Measurements from ENCODE around the gene RNF138. TPM values are rescaled to one million over a fixed set of nuclear protein-coding genes. Genes with fewer than 3 reads are reported as not detected.

The RNF138 gene
- total and polyA plus RNA-seq, 4 donors, result 6.9 to 24.7 (median 12.3) TPM

DNA sequence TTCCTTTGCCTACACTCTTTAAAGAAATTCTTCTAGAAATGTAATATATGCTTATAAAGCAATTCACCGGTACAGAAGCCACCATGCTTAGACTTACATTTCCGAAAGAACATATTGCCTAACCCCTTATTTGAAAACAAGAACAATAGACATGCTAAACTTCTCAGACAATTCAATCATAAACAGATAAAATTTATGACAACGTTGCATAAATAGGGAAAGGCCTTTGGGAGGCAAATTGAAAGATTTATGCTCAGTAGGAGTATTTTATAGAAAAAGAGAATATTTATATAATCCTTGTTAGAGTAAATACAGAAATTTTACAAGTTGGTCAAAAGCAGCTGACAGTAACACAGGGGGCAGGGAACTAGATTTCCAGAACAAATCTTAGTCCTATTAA is 82.0 kb downstream of the RNF138 start:
- Histone ChIP-seq H3K4me3 (ENCODE audit: low read depth in 1 of 3, low read length in 3 of 3) (no peak overlapping the region), H3K9ac (ENCODE audit: low read depth in 1 of 2, low read length in 2 of 2) (no peak overlapping the region), H3K4me1 (ENCODE audit: control insufficient read depth in 4 of 4, insufficient read depth in 4 of 4, low read length in 3 of 4) (no peaks in the 10 kb centered on the region), H3K9me3 (ENCODE audit: control insufficient read depth in 4 of 4, low read length in 3 of 4) (no peaks in the 10 kb centered on the region), H3K27me3 (ENCODE audit: control insufficient read depth in 4 of 4, insufficient read depth in 4 of 4, low read length in 3 of 4) (no peaks in the 10 kb centered on the region), H3K36me3 (ENCODE audit: control insufficient read depth in 4 of 4, insufficient read depth in 3 of 4, low read depth in 1 of 4, low read length in 3 of 4) (no peaks in the 10 kb centered on the region), H3K27ac (ENCODE audit: low read depth in 1 of 2, low read length in 2 of 2) (no peak overlapping the region)
- DNase-seq (ENCODE audit: low spot score), result no peak
- TF ChIP-seq SP1 (IDR thresholded peaks at IDR 0.05), result no peak
- TF ChIP-seq, protein P1, sequence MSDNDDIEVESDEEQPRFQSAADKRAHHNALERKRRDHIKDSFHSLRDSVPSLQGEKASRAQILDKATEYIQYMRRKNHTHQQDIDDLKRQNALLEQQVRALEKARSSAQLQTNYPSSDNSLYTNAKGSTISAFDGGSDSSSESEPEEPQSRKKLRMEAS (IDR thresholded peaks at IDR 0.05), result no peak
- TF ChIP-seq HNF4G (IDR thresholded peaks at IDR 0.05), result no peak
- TF ChIP-seq RXRA (IDR thresholded peaks at IDR 0.05), result no peak
- TF ChIP-seq FOXA2 (IDR thresholded peaks at IDR 0.05), result no peak
- TF ChIP-seq, protein P2, sequence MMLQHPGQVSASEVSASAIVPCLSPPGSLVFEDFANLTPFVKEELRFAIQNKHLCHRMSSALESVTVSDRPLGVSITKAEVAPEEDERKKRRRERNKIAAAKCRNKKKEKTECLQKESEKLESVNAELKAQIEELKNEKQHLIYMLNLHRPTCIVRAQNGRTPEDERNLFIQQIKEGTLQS (IDR thresholded peaks at IDR 0.05), result no peak
- TF ChIP-seq, protein P3, sequence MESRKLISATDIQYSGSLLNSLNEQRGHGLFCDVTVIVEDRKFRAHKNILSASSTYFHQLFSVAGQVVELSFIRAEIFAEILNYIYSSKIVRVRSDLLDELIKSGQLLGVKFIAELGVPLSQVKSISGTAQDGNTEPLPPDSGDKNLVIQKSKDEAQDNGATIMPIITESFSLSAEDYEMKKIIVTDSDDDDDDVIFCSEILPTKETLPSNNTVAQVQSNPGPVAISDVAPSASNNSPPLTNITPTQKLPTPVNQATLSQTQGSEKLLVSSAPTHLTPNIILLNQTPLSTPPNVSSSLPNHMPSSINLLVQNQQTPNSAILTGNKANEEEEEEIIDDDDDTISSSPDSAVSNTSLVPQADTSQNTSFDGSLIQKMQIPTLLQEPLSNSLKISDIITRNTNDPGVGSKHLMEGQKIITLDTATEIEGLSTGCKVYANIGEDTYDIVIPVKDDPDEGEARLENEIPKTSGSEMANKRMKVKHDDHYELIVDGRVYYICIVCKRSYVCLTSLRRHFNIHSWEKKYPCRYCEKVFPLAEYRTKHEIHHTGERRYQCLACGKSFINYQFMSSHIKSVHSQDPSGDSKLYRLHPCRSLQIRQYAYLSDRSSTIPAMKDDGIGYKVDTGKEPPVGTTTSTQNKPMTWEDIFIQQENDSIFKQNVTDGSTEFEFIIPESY (IDR thresholded peaks at IDR 0.05), result no peak
- 79% methylated on average over 3 of the region's 3 CpGs for WGBS

DNA sequence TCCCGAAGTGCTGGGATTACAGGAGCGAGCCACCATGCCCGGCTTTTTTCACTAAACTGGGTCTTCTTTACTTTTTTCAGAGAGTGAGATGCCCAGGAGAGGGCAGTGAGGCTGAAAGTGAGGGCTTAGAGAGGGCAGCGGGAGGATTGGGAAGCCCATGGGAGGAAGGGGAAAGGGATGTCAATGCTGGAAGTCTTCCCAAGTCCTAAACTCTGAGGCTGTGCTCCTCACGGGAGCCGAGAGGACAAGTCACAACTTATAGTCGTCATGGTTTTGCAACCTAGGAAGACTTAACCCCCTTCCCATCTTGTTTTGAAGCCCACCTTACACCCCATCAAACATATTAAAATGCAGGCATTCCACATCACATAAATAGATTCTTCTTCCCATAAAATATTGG is 83.0 kb downstream of the RNF138 start:
- no peaks in the 10 kb centered on the region for H3K9me3 ChIP-seq (ENCODE audit: control insufficient read depth in 4 of 4, low read length in 3 of 4)
- H3K4me3 ChIP-seq (ENCODE audit: low read depth in 1 of 3, low read length in 3 of 3), result no peak overlapping the region
- DNase-seq (ENCODE audit: low spot score), result no peak
- no peaks in the 10 kb centered on the region for H3K36me3 ChIP-seq (ENCODE audit: control insufficient read depth in 4 of 4, insufficient read depth in 3 of 4, low read depth in 1 of 4, low read length in 3 of 4)
- H3K27ac ChIP-seq (ENCODE audit: low read depth in 1 of 2, low read length in 2 of 2), result no peak overlapping the region
- TF ChIP-seq, protein P4, sequence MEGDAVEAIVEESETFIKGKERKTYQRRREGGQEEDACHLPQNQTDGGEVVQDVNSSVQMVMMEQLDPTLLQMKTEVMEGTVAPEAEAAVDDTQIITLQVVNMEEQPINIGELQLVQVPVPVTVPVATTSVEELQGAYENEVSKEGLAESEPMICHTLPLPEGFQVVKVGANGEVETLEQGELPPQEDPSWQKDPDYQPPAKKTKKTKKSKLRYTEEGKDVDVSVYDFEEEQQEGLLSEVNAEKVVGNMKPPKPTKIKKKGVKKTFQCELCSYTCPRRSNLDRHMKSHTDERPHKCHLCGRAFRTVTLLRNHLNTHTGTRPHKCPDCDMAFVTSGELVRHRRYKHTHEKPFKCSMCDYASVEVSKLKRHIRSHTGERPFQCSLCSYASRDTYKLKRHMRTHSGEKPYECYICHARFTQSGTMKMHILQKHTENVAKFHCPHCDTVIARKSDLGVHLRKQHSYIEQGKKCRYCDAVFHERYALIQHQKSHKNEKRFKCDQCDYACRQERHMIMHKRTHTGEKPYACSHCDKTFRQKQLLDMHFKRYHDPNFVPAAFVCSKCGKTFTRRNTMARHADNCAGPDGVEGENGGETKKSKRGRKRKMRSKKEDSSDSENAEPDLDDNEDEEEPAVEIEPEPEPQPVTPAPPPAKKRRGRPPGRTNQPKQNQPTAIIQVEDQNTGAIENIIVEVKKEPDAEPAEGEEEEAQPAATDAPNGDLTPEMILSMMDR (IDR thresholded peaks at IDR 0.05; ENCODE audit: low read depth, low read length, missing input control), result no peak
- TF ChIP-seq, protein P3 (IDR thresholded peaks at IDR 0.05), result no peak
- TF ChIP-seq YY1 (IDR thresholded peaks at IDR 0.05), result no peak
- TF ChIP-seq, protein P2 (IDR thresholded peaks at IDR 0.05), result no peak
- TF ChIP-seq JUND (IDR thresholded peaks at IDR 0.05), result no peak
- no peak for TF ChIP-seq HNF4A (conservative IDR thresholded peaks at IDR 0.05)
- no peak for TF ChIP-seq TAF1 (conservative IDR thresholded peaks at IDR 0.05)
- no peak for TF ChIP-seq SP1 (IDR thresholded peaks at IDR 0.05)
- TF ChIP-seq, protein P5, sequence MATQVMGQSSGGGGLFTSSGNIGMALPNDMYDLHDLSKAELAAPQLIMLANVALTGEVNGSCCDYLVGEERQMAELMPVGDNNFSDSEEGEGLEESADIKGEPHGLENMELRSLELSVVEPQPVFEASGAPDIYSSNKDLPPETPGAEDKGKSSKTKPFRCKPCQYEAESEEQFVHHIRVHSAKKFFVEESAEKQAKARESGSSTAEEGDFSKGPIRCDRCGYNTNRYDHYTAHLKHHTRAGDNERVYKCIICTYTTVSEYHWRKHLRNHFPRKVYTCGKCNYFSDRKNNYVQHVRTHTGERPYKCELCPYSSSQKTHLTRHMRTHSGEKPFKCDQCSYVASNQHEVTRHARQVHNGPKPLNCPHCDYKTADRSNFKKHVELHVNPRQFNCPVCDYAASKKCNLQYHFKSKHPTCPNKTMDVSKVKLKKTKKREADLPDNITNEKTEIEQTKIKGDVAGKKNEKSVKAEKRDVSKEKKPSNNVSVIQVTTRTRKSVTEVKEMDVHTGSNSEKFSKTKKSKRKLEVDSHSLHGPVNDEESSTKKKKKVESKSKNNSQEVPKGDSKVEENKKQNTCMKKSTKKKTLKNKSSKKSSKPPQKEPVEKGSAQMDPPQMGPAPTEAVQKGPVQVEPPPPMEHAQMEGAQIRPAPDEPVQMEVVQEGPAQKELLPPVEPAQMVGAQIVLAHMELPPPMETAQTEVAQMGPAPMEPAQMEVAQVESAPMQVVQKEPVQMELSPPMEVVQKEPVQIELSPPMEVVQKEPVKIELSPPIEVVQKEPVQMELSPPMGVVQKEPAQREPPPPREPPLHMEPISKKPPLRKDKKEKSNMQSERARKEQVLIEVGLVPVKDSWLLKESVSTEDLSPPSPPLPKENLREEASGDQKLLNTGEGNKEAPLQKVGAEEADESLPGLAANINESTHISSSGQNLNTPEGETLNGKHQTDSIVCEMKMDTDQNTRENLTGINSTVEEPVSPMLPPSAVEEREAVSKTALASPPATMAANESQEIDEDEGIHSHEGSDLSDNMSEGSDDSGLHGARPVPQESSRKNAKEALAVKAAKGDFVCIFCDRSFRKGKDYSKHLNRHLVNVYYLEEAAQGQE (IDR thresholded peaks at IDR 0.05), result no peak
- no peak for TF ChIP-seq RXRA (IDR thresholded peaks at IDR 0.05)
- no peak for TF ChIP-seq NR2F2 (IDR thresholded peaks at IDR 0.05)
- no peak for TF ChIP-seq EGR1 (IDR thresholded peaks at IDR 0.05; ENCODE audit: low read depth in 2 of 2)
- no peak for TF ChIP-seq FOXA1 (IDR thresholded peaks at IDR 0.05)
- TF ChIP-seq HNF4G (IDR thresholded peaks at IDR 0.05), result no peak
- TF ChIP-seq, protein P1 (IDR thresholded peaks at IDR 0.05), result no peak
- no peak for TF ChIP-seq GABPA (IDR thresholded peaks at IDR 0.05 in 1 of 2, conservative IDR thresholded peaks at IDR 0.05 in 1 of 2)
- no peak for TF ChIP-seq FOXA2 (IDR thresholded peaks at IDR 0.05)
- no peak for TF ChIP-seq RAD21 (IDR thresholded peaks at IDR 0.05)
- H3K27me3 ChIP-seq (ENCODE audit: control insufficient read depth in 4 of 4, insufficient read depth in 4 of 4, low read length in 3 of 4), result no peaks in the 10 kb centered on the region
- WGBS, result 92% methylated on average over 7 of the region's 7 CpGs
- H3K9ac ChIP-seq (ENCODE audit: low read depth in 1 of 2, low read length in 2 of 2), result no peak overlapping the region
- H3K4me1 ChIP-seq (ENCODE audit: control insufficient read depth in 4 of 4, insufficient read depth in 4 of 4, low read length in 3 of 4), result no peaks in the 10 kb centered on the region
